Skeletal muscle cell (primary cell): ENCODE results near the gene RIMBP2.

ENCODE experiments used
- DNase-seq: peaks from one replicate; pipeline ENCODE4 v3.0.0-alpha.2; 2010; ENCODE audit warnings: low read depth
- H3K4me3 ChIP-seq: 2 replicates; pipeline ENCODE4 v1.5.1; 2011; ENCODE audit warnings: low read depth, mild to moderate bottlenecking, control low read depth, low read length, moderate library complexity

RIMBP2 gene

DNA sequence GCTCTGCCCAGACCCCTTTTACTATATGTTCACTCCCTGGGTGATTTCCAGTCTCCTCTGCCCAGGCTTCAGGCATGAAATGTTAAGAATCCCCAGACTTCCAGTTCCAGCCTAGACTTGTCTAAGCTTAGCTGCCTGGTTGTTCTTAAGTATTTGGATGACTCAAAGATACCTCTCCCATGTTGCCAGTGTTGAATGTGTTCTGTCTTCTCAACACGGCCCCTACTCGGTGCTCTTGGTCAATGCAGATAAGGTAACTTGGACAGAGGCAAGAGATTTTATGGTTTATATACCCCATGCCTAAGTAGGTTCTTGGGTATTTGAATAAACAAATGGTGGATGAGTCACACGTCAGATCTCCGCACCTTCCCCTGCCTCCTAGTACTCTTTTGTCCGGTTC is 364.8 kb downstream of the RIMBP2 start:
- no peak overlapping the region for H3K4me3 ChIP-seq
- DNase-seq, result no peak

GRCh38 chr12:130350715-130351114 is 365.4 kb downstream of the RIMBP2 start:
- H3K4me3 ChIP-seq, result no peak overlapping the region
- no peak for DNase-seq

DNA sequence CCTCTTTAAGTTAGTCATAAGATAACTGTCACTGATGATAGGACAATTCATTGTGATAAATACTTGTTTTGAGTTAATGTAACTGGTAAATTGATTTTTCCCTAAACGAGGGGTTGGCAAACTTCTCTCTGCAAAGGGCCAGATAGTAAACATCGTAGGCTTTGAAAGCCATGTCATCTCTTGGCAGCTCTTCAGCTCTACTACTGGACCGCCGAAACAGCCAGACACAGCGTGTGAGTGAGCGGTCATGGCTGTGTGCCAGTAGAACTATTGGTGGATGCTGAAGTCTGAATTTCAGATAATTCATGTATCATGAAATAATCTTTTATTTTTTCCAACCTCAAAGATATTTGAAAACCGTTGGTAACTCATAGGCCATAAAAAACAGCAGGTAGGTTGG is 368.5 kb downstream of the RIMBP2 start:
- H3K4me3 ChIP-seq, result no peak overlapping the region
- no peak for DNase-seq
